HCT116 (cell line): ENCODE measurements around the gene PAX8. TPM values are rescaled to one million over a fixed set of nuclear protein-coding genes. Genes with fewer than 3 reads are reported as not detected.

Experiments used
- ATAC-seq: fragments of 200-7000 bp; cut with Tn5 transposase; 2 replicates; pipeline ENCODE4 v1.9.1; 2020; ENCODE audit warnings: mild to moderate bottlenecking, moderate library complexity
- BruUV-seq: library from RNA; stranded (reverse); fragments of 400-500 nt; replicated peaks from 2 replicates; lab custom pipeline; 2021; lab: Mats Ljungman, UMichigan
- CTCF ChIA-PET: fragments of 300-600 bp; sonication (Branson Sonifier 250); formaldehyde crosslinking; loops from one replicate; lab custom pipeline; 2021; ENCODE audit warnings: antibody characterized with exemption; lab: Charles Lee
- POLR2A ChIA-PET: fragments of 300-600, 350-600 bp; sonication (Branson Sonifier 250); formaldehyde crosslinking; loops from one replicate; lab custom pipeline; 2021; ENCODE audit warnings: antibody characterized with exemption; lab: Charles Lee
- RAD21 ChIA-PET, 2 experiments: fragments of 300-600 bp; sonication (Branson Sonifier 250); formaldehyde crosslinking; loops; one replicate each; lab custom pipeline; 2023; ENCODE audit warnings: low total read pairs in 2 of 2; ENCODE audit not compliant: uncharacterized antibody in 2 of 2, unreplicated experiment in 2 of 2, low non-redundant PET in 1 of 2; lab: Charles Lee
- DNase-seq: peaks from one replicate; pipeline ENCODE4 v3.0.0-alpha.2; 2010; ENCODE audit warnings: low read depth, low spot score
- H2AFZ ChIP-seq: fragments of 200-600 bp; shearing (Covaris generic), sonication (generic); 2 replicates; pipeline ENCODE4 v1.6.1; 2017; ENCODE audit warnings: low read depth, mixed run types, mixed read lengths, antibody characterized with exemption, low read length; ENCODE audit not compliant: poor library complexity, severe bottlenecking
- H3K27ac ChIP-seq: 2 replicates; pipeline ENCODE4 v1.5.1; 2012; ENCODE audit warnings: low read depth, low read length
- H3K27me3 ChIP-seq: fragments of 200-600 bp; sonication (generic); 2 replicates; pipeline ENCODE4 v1.6.1; 2016; ENCODE audit warnings: mixed run types, low read length, mixed read lengths; ENCODE audit not compliant: insufficient read depth
- H3K36me3 ChIP-seq, 2 experiments: fragments of 200-500 bp in 1 of 2; fragments of 200-600 bp in 1 of 2; sonication (Bioruptor generic) in 1 of 2; sonication (generic) in 1 of 2; 2 replicates each; pipeline versions ENCODE4 v1.5.1 to v1.6.1; 2014 to 2016; ENCODE audit warnings: low read length in 2 of 2, inconsistent platforms in 1 of 2, mixed read lengths in 1 of 2, mixed run types in 1 of 2; ENCODE audit not compliant: insufficient read depth in 2 of 2, control insufficient read depth in 1 of 2
- H3K4me1 ChIP-seq, 2 experiments: fragments of 200-600 bp in 1 of 2; sonication (generic) in 1 of 2; 2 replicates each; pipeline versions ENCODE4 v1.5.1 to v1.6.1; 2012 to 2017; ENCODE audit warnings: low read length in 2 of 2, inconsistent platforms in 1 of 2, mild to moderate bottlenecking in 1 of 2, mixed read lengths in 1 of 2, mixed run types in 1 of 2, moderate library complexity in 1 of 2; ENCODE audit not compliant: insufficient read depth in 2 of 2, control insufficient read depth in 1 of 2
- H3K4me2 ChIP-seq: fragments of 200-600 bp; sonication (generic); 2 replicates; pipeline ENCODE4 v1.6.1; 2017; ENCODE audit warnings: mixed run types, low read length, mixed read lengths
- H3K4me3 ChIP-seq, 2 experiments: fragments of 200-600 bp in 1 of 2; sonication (generic) in 1 of 2; replicated peaks in 1 of 2; 2 replicates each; pipeline ENCODE4 v1.5.1; 2011 to 2016; ENCODE audit warnings: low read length in 2 of 2, control low read depth in 1 of 2, low read depth in 1 of 2, mild to moderate bottlenecking in 1 of 2, mixed read lengths in 1 of 2, mixed run types in 1 of 2
- H3K79me2 ChIP-seq: fragments of 200-600 bp; sonication (generic); 2 replicates; pipeline ENCODE4 v1.6.1; 2017; ENCODE audit warnings: mild to moderate bottlenecking, mixed run types, low read length, moderate library complexity, mixed read lengths; ENCODE audit not compliant: insufficient read depth
- H3K9ac ChIP-seq: fragments of 200-600 bp; sonication (generic); 2 replicates; pipeline ENCODE4 v1.6.1; 2016; ENCODE audit warnings: low read length, mixed read lengths
- H3K9me2 ChIP-seq: fragments of 200-600 bp; sonication (generic), shearing (Covaris generic); 2 replicates; pipeline ENCODE4 v1.6.1; 2017; ENCODE audit warnings: mixed run types, mild to moderate bottlenecking, moderate library complexity; ENCODE audit not compliant: insufficient read depth
- H3K9me3 ChIP-seq, 2 experiments: fragments of 200-500 bp in 1 of 2; fragments of 200-600 bp in 1 of 2; sonication (Bioruptor generic) in 1 of 2; sonication (generic) in 1 of 2; 2 replicates each; pipeline ENCODE4 v1.6.1; 2014 to 2017; ENCODE audit warnings: low read length in 2 of 2, mixed read lengths in 2 of 2, inconsistent platforms in 1 of 2, low read depth in 1 of 2, mild to moderate bottlenecking in 1 of 2, mixed run types in 1 of 2, moderate library complexity in 1 of 2; ENCODE audit not compliant: control insufficient read depth in 1 of 2, insufficient read depth in 1 of 2
- H4K20me1 ChIP-seq: fragments of 200-600 bp; sonication (generic), shearing (Covaris generic); 2 replicates; pipeline ENCODE4 v1.6.1; 2017; ENCODE audit warnings: mixed run types, mild to moderate bottlenecking, moderate library complexity; ENCODE audit not compliant: insufficient read depth
- EZH2 ChIP-seq: fragments of 200-600 bp; sonication (generic); IDR thresholded peaks from 2 replicates; pipeline ENCODE4 v1.6.1; 2017; ENCODE audit warnings: antibody characterized with exemption, mixed run types
- POLR2A ChIP-seq: IDR thresholded peaks from 2 replicates; pipeline ENCODE4 v1.7.0; 2011; ENCODE audit warnings: borderline replicate concordance; ENCODE audit not compliant: insufficient read depth, insufficient read length; ENCODE audit errors: extremely low read depth
- POLR2AphosphoS5 ChIP-seq: IDR thresholded peaks from 2 replicates; pipeline ENCODE4 v1.6.1; 2011; ENCODE audit warnings: mild to moderate bottlenecking, low read depth, low read length, moderate library complexity
- RAD21 ChIP-seq: IDR thresholded peaks from 2 replicates; pipeline ENCODE4 v1.6.1; 2012; ENCODE audit warnings: low read depth, mild to moderate bottlenecking
- SP1 ChIP-seq: IDR thresholded peaks from 2 replicates; pipeline ENCODE4 v1.6.1; 2012; ENCODE audit warnings: low read depth
- YY1 ChIP-seq: IDR thresholded peaks from 2 replicates; pipeline ENCODE4 v1.6.1; 2011; ENCODE audit warnings: low read length, low read depth, moderate library complexity, mild to moderate bottlenecking; ENCODE audit not compliant: insufficient replicate concordance; ENCODE audit errors: extremely low read depth
- ZNF274 ChIP-seq: fragments of 200-500 bp; sonication (Bioruptor generic); IDR thresholded peaks from 2 replicates; pipeline ENCODE4 v1.6.1; 2014; ENCODE audit warnings: mild to moderate bottlenecking, low read depth, low read length, inconsistent platforms
- intact Hi-C: fragments of 100-400 bp; cut with micrococcal nuclease; formaldehyde crosslinking; loops from 2 replicates; pipeline ENCODE4 v1.10.0; 2022
- total RNA-seq: library from RNA; stranded (reverse); gene quantifications from one replicate; pipeline ENCODE4 v1.2.1, GENCODE V29; 2021; ENCODE audit not compliant: unreplicated experiment
- TF ChIP-seq, protein P1 (sequence below), 3 experiments: fragments of 200-600 bp in 1 of 3; sonication (generic) in 1 of 3; IDR thresholded peaks in 2 of 3; conservative IDR thresholded peaks in 1 of 3; 2 replicates each; pipeline ENCODE4 v1.5.1; 2012 to 2017; ENCODE audit warnings: low read depth in 2 of 3, low read length in 2 of 3, antibody characterized with exemption in 1 of 3, borderline replicate concordance in 1 of 3, control low read depth in 1 of 3, mild to moderate bottlenecking in 1 of 3, mixed read lengths in 1 of 3, mixed run types in 1 of 3, moderate library complexity in 1 of 3; ENCODE audit not compliant: insufficient read depth in 1 of 3
- TF ChIP-seq, protein P2 (sequence below): IDR thresholded peaks from 2 replicates; pipeline ENCODE4 v1.6.1; 2011; ENCODE audit warnings: mild to moderate bottlenecking, low read length, moderate library complexity; ENCODE audit not compliant: insufficient replicate concordance; ENCODE audit errors: extremely low read depth

The PAX8 gene
- total RNA-seq, 1 experiment from 2014 or later = 4.4 TPM

DNA sequence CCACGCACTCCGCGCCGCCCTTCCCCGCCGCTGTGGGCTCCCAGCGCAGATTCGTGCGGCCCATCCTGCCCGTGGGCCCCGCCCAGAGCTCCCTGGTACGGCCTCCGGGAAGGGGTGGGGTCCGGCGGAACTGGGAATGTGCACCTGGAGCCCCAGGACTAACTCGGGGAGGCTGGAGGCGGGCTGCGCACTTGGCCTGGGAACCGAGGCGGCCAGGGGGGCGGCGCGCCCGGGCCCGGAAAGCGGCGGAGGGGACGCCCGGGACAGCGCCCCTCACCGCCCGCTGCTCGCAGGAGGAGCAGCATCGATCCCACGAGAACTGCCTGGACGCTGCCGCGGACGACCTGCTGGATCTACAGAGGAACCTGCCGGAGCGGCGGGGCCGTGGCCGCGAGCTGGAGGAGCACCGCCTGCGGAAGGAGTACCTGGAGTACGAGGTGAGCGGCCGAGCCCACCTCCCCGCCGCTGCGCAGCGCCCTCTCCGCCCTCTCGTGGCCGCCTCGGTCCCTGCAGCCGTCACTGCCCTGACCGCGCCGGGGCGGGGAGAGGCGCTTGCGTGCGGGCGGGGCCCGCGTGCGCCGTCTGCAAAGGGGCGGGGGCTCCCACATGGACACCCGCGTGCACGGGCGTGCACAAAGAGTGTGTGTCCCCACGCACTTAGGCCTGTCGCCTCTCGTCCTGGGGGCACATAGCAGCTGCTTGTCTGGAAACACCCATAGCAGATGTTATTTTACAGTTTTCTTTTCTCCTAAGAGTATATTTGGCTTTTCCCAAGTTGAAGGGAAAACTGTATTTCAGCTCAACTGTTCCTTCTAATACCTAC lies 79.7 kb downstream of the PAX8 start (continued):
- TF ChIP-seq, protein P1, sequence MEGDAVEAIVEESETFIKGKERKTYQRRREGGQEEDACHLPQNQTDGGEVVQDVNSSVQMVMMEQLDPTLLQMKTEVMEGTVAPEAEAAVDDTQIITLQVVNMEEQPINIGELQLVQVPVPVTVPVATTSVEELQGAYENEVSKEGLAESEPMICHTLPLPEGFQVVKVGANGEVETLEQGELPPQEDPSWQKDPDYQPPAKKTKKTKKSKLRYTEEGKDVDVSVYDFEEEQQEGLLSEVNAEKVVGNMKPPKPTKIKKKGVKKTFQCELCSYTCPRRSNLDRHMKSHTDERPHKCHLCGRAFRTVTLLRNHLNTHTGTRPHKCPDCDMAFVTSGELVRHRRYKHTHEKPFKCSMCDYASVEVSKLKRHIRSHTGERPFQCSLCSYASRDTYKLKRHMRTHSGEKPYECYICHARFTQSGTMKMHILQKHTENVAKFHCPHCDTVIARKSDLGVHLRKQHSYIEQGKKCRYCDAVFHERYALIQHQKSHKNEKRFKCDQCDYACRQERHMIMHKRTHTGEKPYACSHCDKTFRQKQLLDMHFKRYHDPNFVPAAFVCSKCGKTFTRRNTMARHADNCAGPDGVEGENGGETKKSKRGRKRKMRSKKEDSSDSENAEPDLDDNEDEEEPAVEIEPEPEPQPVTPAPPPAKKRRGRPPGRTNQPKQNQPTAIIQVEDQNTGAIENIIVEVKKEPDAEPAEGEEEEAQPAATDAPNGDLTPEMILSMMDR (IDR thresholded peaks at IDR 0.05 in 2 of 3, conservative IDR thresholded peaks at IDR 0.05 in 1 of 3; ENCODE audit: borderline replicate concordance in 1 of 3, insufficient read depth in 1 of 3, low read depth in 2 of 3, low read length in 2 of 3) = peak; percentile 71 to 98 (median 80)
- TF ChIP-seq ZNF274 (no peak), POLR2A (peak; percentile 46)
- TF ChIP-seq, protein P2, sequence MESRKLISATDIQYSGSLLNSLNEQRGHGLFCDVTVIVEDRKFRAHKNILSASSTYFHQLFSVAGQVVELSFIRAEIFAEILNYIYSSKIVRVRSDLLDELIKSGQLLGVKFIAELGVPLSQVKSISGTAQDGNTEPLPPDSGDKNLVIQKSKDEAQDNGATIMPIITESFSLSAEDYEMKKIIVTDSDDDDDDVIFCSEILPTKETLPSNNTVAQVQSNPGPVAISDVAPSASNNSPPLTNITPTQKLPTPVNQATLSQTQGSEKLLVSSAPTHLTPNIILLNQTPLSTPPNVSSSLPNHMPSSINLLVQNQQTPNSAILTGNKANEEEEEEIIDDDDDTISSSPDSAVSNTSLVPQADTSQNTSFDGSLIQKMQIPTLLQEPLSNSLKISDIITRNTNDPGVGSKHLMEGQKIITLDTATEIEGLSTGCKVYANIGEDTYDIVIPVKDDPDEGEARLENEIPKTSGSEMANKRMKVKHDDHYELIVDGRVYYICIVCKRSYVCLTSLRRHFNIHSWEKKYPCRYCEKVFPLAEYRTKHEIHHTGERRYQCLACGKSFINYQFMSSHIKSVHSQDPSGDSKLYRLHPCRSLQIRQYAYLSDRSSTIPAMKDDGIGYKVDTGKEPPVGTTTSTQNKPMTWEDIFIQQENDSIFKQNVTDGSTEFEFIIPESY = no peak

DNA sequence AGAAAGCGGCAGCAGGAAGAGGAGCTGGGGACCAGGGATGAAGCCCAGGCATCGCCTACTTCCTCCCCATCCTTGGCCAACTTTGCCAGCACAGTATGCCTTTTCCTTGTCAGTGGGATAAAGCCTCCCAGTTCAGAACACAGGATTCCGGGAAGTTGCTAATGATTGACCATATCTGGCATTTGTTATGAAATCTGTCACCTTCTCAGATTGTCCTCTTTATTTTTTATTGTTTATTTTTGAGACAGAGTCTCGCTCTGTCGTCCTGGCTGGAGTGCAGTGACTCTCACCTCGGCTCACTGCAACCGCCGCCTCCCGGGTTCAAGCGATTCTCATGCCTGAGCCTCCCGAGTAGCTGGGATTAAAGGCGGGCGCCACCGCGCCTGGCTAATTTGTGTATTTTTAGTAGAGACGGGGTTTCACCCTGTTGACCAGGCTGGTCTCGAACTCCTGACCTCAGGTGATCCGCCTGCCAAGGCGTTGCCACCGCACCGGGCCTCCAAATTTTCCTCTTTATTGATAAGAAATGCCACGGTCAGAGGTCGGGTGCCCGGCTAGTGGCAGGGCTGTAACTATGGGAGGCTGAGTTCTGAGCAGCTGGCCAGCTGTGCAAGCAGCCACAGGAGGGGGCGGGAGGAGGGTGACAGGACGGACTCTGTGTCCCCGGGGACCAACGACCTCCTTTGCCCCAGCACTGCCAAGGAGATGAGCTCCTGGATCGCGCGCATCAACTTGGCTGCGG lies 80.5 kb downstream of the PAX8 start:
- H3K27ac ChIP-seq = peak overlapping the region; percentile 93
- BruUV-seq = no TSS peak
- ATAC-seq (no peak), DNase-seq (no peak)
- POLR2A ChIA-PET = interaction anchor here (0.5 to 2.3 kb wide), 10 partner anchors 22 to 705 kb away, joined by 3 to 11 read pairs (median 6); no protein-coding TSS in a partner anchor
- TF ChIP-seq POLR2A = no peak
- TF ChIP-seq POLR2AphosphoS5 = no peak
- no peak for TF ChIP-seq RAD21
- TF ChIP-seq, protein P1 (IDR thresholded peaks at IDR 0.05 in 2 of 3, conservative IDR thresholded peaks at IDR 0.05 in 1 of 3; ENCODE audit: borderline replicate concordance in 1 of 3, insufficient read depth in 1 of 3, low read depth in 2 of 3, low read length in 2 of 3) = no peak
- no peak for TF ChIP-seq YY1
- TF ChIP-seq SP1 = no peak
- TF ChIP-seq EZH2 = no peak
- intact Hi-C loops = loop anchor here (2.0 to 5.0 kb wide), 2 partner anchors 37 to 41 kb away; no protein-coding TSS in a partner anchor
- H4K20me1 ChIP-seq = no peaks in the 10 kb centered on the region
- peak overlapping the region; percentile 92 for H3K4me2 ChIP-seq
- no peaks in the 10 kb centered on the region for H3K27me3 ChIP-seq
- no peaks in the 10 kb centered on the region for H3K9me2 ChIP-seq
- no peak overlapping the region for H2AFZ ChIP-seq
- H3K79me2 ChIP-seq = no peaks in the 10 kb centered on the region
- H3K9me3 ChIP-seq = no peaks in the 10 kb centered on the region
- no peaks in the 10 kb centered on the region; a peak in 1 of 4 replicates for H3K36me3 ChIP-seq
- peak overlapping the region; percentile 50 to 69 for H3K4me3 ChIP-seq
- CTCF ChIA-PET = interaction anchor here (0.6 to 4.1 kb wide), 27 partner anchors 12 to 257 kb away, joined by 3 to 103 read pairs (median 4); no protein-coding TSS in a partner anchor
- RAD21 ChIA-PET = interaction anchor here (0.6 to 1.3 kb wide), 6 partner anchors 37 to 183 kb away, joined by 3 to 12 read pairs (median 4); no protein-coding TSS in a partner anchor
- peaks cover 11 to 29% of the 10 kb centered on the region in 2 experiments for H3K4me1 ChIP-seq
- peak overlapping the region; percentile 57 for H3K9ac ChIP-seq
